Stimulated activated CD8-positive, alpha-beta memory T cell treated with anti-CD3 and anti-CD28 coated beads, Interleukin-4, amount 100 ng/mL, for 4 hours (primary cell): Measurements from ENCODE around the gene PANK4.
"Not testable (repeated sequence)": the region's sequence is repeated elsewhere in the genome, so short reads cannot be mapped to it uniquely, and the experiment has no call there.

Experiments
- DNase-seq, 2 donors: peaks; one replicate each; pipeline ENCODE4 v3.0.0-alpha.2; 2020; ENCODE audit warnings: low read depth in 2 of 2, low spot score in 1 of 2

Gene PANK4

DNA sequence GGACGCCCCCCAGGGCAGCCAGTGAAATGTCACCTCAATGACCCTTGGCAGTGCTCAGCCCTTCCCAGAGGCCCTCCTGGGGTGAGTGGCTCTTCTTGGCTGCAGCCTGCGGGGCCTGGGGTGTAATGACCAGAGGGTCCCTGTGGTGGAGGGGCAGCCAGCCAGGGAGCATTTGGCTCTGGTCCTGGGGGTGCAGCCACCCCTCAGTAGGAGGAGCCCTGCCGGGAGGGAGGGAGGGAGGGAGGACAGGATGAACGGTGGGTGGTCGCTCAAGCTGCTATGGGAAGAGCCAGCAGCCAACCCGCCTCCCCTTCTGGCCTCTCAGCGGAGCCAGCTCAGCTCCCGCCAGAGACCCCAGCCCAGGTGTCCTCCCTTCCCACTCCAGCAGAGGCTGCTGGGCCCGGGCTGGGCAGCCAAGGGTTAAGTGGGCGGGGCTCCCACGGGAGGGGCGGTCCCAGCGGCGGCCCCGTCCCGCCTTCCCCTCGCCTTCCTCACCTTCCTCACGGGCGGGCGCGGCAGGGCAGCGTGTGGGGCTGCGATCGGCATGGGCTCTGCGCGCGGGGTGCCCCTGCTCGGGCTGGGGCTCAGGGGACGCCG, 59.3 kb downstream of the PANK4 start:
- DNase-seq = no peak

DNA sequence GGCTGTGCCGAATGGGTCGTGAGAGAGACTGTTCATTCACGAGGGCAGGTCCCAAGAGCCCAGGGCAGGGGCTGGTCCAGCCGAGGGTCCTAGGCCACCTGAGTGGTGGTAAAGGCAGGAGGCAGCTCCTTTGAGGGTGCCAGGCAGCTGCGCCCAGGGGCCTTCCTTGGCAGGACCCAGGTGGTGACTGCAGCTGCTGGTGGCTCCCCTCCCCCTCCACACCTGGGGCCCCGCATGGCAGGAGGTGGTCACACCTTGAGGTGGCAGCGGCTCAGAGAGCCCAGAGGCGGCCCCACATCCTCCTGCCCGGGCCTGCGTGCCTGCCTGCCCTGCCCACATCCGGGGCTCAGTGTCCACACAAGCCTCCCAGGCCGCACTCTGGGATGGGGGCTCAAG, 60.1 kb downstream of the PANK4 start:
- DNase-seq = no peak

DNA sequence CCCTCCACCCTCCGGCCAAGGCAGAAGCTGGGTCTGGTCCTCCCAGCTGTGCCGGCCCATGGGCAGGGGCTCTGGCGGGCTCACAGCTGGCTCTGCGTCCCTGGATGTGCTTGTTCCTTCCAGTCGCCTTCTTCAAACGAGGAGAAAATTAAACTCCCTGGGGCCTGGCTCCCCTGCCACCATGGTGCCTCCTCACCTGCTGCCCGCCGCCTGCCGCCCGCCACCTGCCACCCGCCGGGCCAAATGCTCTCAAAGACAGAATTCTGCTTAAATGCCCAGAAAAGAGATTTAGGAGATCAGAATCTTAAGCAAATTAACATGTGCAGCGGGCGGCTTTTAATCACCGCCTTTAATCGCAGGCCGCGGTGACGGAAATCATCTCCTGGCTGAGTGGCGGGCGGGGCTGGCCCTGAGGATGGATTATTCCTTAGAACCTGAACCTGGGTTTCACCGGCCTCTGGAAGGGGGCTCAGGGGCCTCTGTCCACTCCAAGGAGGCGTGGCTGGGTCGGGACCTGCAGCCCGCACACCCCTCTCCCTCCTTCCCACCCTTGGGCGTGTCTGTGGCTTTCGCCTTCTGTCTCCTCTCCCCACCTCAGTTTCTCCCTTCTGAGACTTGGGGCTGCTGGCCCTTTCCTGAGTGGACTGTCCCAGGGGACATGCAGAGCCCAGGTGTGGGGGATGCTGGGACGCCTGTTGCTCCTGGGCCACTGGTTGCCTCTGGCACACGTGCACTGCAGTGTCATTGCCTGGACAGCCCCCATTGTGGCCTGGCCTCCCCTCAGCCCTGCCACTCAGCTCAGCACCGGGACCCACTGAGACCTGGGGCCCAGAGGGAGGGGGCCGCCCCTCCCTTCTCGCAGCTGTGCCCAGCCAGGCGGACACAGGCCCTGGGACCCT, 60.8 kb downstream of the PANK4 start:
- DNase-seq = no peak

GRCh38 chr1:2463396-2463795, 63.0 kb downstream of the PANK4 start:
- DNase-seq = no peak

- DNase-seq = no peak
Observed at GRCh38 chr1:2462819-2463218, 63.6 kb downstream of the PANK4 start.

DNA sequence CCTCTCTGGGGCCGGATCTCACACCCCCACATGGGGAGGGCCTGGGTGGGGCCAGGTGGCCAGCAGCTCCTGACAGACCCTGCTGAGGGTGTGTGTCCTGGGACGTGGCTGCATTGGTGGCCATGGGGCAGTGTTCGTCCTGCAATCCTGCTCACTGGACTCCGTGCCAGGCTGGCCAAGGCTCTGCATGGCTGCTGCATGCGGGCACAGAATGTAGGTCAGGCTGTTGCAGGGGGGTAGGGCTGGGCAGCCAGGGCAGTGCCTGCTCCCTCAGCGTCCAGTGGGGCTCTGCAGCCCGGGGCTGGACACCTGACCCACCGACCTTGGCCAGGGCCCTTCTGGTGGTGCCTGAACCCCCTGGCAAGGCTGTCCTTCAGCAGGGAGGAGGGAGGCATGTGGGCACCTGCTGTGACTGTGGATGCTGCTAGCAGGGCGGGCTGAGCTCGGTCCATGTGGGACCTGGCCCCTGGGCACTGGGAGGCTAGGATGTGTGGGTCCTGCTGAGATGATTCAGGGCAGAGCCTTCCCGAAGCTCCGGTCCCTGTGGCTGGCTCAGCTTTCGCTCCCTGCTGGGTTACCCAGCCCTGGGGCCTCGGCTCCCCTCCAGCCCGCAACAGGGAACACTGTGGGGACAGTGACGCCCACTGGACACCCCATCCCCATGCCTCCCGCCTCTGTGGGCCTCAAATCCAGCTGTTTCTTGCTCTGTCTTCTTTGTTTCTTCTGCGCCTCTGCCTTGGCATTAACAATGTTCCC, 65.2 kb downstream of the PANK4 start:
- DNase-seq = no peak

- no peak for DNase-seq
Observed at GRCh38 chr1:2460203-2460602, 66.2 kb downstream of the PANK4 start.

- DNase-seq = no peak
Observed at GRCh38 chr1:2459757-2460156, 66.6 kb downstream of the PANK4 start.

DNA sequence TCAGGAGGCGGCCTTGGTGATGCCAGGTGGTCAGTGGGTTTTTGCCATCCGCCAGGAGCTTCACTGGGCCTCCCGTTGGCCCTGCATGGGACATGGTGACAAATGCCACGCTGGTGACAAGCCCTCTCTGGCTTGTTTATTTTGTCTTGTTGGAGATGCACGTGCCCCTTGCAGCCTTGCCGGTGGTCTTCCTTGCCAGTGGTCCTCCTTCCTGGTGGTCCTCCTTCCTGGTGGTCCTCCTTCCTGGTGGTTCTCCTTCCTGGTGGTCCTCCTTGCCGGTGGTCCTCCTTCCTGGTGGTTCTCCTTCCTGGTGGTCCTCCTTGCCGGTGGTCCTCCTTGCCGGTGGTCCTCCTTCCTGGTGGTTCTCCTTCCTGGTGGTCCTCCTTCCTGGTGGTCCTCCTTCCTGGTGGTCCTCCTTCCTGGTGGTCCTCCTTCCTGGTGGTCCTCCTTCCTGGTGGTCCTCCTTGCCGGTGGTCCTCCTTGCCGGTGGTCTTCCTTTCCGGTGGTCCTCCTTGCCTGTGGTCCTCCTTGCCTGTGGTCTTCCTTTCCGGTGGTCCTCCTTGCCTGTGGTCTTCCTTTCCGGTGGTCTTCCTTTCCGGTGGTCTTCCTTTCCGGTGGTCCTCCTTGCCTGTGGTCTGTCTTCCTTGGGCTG, 67.2 kb downstream of the PANK4 start:
- DNase-seq = not testable (repeated sequence)

- DNase-seq = no peak
Observed at GRCh38 chr1:2458687-2459086, 67.7 kb downstream of the PANK4 start.
